Central memory CD8-positive, alpha-beta T cell (primary cell): ENCODE measurements around the gene AMY1C.

Source experiments
- ATAC-seq: fragments of 150-1000 bp; cut with Tn5 transposase; replicated peaks from 2 replicates; pipeline ENCODE4 v1.10.0; 2022; ENCODE audit warnings: mild to moderate bottlenecking, moderate FRiP score, moderate number of reproducible peaks; ENCODE audit not compliant: poor library complexity, severe bottlenecking; ENCODE audit errors: extremely low read depth
- DNase-seq, 2 donors: peaks; one replicate each; pipeline ENCODE4 v3.0.0; 2021; ENCODE audit warnings: low spot score in 2 of 2
- H3K27ac Mint-ChIP-seq: one replicate; pipeline ENCODE4 v1.8.0; 2022; ENCODE audit warnings: low read depth, mild to moderate bottlenecking, moderate library complexity, mixed read lengths
- H3K27me3 Mint-ChIP-seq: one replicate; pipeline ENCODE4 v1.8.0; 2022; ENCODE audit warnings: mixed read lengths
- H3K36me3 Mint-ChIP-seq: one replicate; pipeline ENCODE4 v1.8.0; 2022; ENCODE audit warnings: mild to moderate bottlenecking, moderate library complexity, mixed read lengths; ENCODE audit not compliant: insufficient read depth
- H3K4me1 Mint-ChIP-seq: one replicate; pipeline ENCODE4 v1.8.0; 2022; ENCODE audit warnings: mixed read lengths
- H3K4me3 Mint-ChIP-seq: one replicate; pipeline ENCODE4 v1.8.0; 2022; ENCODE audit warnings: mild to moderate bottlenecking, moderate library complexity, mixed read lengths
- H3K9me3 Mint-ChIP-seq: one replicate; pipeline ENCODE4 v1.8.0; 2022; ENCODE audit warnings: mixed read lengths

Gene AMY1C

GRCh38 chr1:103783944-103784377 lies 34.3 kb downstream of the AMY1C start:
- no peaks in the 10 kb centered on the region for H3K27me3 Mint-ChIP-seq
- DNase-seq (no peak), ATAC-seq (no peak)
- no peaks in the 10 kb centered on the region for H3K36me3 Mint-ChIP-seq
- no peak overlapping the region for H3K4me3 Mint-ChIP-seq
- peaks cover 21% of the 10 kb centered on the region for H3K9me3 Mint-ChIP-seq
- no peaks in the 10 kb centered on the region for H3K4me1 Mint-ChIP-seq
- no peak overlapping the region for H3K27ac Mint-ChIP-seq

GRCh38 chr1:103788377-103788776 lies 38.7 kb downstream of the AMY1C start:
- Mint-ChIP-seq H3K36me3 (no peaks in the 10 kb centered on the region), H3K9me3 (peaks cover 10% of the 10 kb centered on the region), H3K27me3 (no peaks in the 10 kb centered on the region), H3K4me1 (no peaks in the 10 kb centered on the region), H3K27ac (no peak overlapping the region), H3K4me3 (no peak overlapping the region)
- ATAC-seq (no peak), DNase-seq (no peak)

- no peak overlapping the region for H3K27ac Mint-ChIP-seq
- H3K4me1 Mint-ChIP-seq: no peaks in the 10 kb centered on the region
- no peaks in the 10 kb centered on the region for H3K36me3 Mint-ChIP-seq
- peaks cover 12% of the 10 kb centered on the region for H3K9me3 Mint-ChIP-seq
- no peak overlapping the region for H3K4me3 Mint-ChIP-seq
- DNase-seq (no peak), ATAC-seq (no peak)
- no peaks in the 10 kb centered on the region for H3K27me3 Mint-ChIP-seq
These were observed 40.5 kb downstream of the AMY1C start for GRCh38 chr1:103790172-103790571.
